ENCODE results near the gene ALK. TPM values are rescaled to one million over a fixed set of nuclear protein-coding genes. Genes with fewer than 3 reads are reported as not detected.

Gene ALK
- total RNA-seq, 2 donors from 2014 or later = 0.19 TPM; not detected in 1

DNA sequence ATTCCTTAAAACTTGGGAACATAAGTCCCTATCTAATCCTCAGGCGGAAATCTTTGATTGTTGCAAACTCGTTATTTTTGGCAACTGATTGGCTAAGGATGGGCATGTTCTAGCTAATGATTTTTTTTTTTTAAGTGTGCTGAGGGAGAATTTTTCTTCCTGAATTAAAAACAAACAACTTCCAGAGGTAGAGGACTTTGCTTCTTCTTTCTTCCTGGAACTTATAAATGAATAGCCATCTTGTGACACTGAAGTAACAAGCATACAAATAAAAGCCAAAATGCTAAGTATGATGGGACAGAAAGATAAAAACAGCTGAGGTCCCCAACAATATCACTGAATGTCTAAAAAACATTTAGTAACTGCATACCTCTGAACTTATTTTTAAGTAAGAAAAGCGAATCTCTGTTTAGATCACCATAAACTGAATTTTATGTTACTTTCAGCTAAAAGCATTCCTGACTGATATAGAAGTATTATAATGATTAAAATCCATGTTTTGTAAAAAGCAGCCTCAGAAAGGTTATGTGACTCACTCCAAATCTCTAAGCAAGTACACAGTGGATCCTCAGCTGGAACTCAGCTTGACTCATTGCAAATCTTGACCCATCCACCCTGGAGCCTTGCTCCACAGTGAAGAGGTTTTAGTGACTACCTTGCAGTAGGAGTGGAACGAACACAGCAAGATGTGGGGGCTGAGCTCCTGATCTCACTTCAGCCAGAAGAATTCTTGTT lies 461.8 kb downstream of the ALK start:
- H3K27ac ChIP-seq = no peak overlapping the region
- intact Hi-C loops (cut with DNase I) = no loop called here
- TF ChIP-seq, protein P1, sequence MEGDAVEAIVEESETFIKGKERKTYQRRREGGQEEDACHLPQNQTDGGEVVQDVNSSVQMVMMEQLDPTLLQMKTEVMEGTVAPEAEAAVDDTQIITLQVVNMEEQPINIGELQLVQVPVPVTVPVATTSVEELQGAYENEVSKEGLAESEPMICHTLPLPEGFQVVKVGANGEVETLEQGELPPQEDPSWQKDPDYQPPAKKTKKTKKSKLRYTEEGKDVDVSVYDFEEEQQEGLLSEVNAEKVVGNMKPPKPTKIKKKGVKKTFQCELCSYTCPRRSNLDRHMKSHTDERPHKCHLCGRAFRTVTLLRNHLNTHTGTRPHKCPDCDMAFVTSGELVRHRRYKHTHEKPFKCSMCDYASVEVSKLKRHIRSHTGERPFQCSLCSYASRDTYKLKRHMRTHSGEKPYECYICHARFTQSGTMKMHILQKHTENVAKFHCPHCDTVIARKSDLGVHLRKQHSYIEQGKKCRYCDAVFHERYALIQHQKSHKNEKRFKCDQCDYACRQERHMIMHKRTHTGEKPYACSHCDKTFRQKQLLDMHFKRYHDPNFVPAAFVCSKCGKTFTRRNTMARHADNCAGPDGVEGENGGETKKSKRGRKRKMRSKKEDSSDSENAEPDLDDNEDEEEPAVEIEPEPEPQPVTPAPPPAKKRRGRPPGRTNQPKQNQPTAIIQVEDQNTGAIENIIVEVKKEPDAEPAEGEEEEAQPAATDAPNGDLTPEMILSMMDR (IDR thresholded peaks at IDR 0.05) = no peak

DNA sequence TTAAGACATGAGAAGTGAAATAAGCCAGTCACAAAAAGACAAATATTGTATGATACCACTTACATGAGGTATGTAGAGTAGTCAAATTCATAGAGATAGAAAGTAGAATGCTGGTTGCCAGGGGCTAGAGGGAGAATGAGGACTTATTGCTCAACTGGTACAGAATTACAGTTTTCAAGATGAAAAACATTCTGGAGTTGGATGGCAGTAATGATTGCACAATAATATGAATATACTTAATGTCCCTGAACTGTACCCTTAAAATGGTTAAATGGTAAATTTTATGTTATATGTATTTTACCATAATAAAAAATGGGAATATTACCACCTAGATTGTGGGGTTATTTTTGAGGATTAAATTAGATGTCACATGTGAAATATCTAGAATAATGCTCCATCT lies 465.0 kb downstream of the ALK start:
- DNase-seq = no peak
- Histone ChIP-seq H3K9me3 (no peaks in the 10 kb centered on the region), H3K27me3 (no peaks in the 10 kb centered on the region), H3K9ac (ENCODE audit: low read depth in 2 of 2, low read length in 2 of 2) (no peak overlapping the region), H3K27ac (no peak overlapping the region), H3K4me1 (no peaks in the 10 kb centered on the region), H3K36me3 (no peaks in the 10 kb centered on the region), H3K4me3 (no peak overlapping the region)
- intact Hi-C loops (cut with DNase I) = no loop called here
- TF ChIP-seq, protein P1 (IDR thresholded peaks at IDR 0.05) = no peak

More for the DNA sequence above, 461.8 kb downstream of the ALK start:
- Histone ChIP-seq H3K9ac (ENCODE audit: low read depth in 2 of 2, low read length in 2 of 2) (no peak overlapping the region), H3K27me3 (no peaks in the 10 kb centered on the region), H3K4me1 (no peaks in the 10 kb centered on the region), H3K36me3 (no peaks in the 10 kb centered on the region), H3K9me3 (no peaks in the 10 kb centered on the region), H3K4me3 (no peak overlapping the region)
- DNase-seq = no peak

DNA sequence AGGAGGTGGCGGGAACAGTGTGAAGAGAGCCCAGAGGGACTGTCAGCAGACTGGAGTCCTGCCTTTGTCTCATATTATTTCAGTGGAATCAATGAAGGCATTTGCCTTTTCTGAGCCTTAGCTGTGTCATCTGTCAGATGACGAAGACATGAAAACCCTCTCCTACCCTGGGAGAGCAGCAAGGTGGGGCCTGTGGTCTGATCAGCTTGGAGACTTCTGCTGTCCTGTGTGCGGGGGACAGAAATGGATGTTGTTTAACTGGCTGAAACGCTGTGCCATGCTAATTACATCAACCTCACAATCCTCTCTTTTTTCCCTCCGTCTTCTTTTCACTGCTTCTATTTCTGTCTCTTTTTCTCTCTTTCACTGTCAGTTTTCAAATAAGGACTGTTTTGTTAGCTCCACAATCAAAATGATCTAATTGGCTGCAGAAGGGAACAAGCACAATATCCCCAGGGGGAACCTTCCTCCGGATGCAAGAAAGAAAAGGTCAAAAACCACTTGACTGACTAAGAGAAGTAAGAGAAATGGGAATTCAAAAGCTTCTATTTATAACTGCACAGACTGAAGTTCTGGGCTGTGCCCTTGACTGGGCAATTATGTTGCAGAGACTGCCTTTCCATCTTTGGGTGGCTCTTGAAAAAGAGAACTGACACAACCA lies 466.1 kb downstream of the ALK start:
- Histone ChIP-seq H3K27ac (no peak overlapping the region), H3K36me3 (no peaks in the 10 kb centered on the region), H3K4me3 (no peak overlapping the region), H3K9me3 (no peaks in the 10 kb centered on the region), H3K27me3 (no peaks in the 10 kb centered on the region), H3K9ac (ENCODE audit: low read depth in 2 of 2, low read length in 2 of 2) (no peak overlapping the region), H3K4me1 (no peaks in the 10 kb centered on the region)
- intact Hi-C loops (cut with DNase I) = no loop called here
- TF ChIP-seq, protein P1 (IDR thresholded peaks at IDR 0.05) = no peak
- DNase-seq = no peak

DNA sequence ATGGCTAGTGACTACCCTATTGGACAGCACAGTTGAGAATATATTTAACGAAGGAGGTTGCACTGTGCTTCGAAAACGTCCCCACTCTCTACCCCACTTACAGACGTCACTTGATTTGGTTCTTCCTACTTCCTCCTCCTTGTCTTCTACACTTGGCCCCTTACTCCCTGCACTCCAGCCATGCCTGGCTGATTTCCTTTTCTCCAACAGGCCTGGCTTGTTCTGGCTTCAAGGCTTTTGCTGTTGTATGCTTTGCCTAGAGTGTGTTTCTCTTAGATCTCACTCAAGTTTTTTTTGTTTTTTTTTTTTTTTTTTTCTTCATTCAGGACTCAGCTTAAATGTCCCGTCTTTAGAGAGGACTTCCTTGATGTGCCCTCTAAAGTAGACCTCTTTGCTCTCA lies 469.4 kb downstream of the ALK start:
- Histone ChIP-seq H3K9ac (ENCODE audit: low read depth in 2 of 2, low read length in 2 of 2) (no peak overlapping the region), H3K27ac (no peak overlapping the region), H3K27me3 (no peaks in the 10 kb centered on the region), H3K36me3 (no peaks in the 10 kb centered on the region), H3K4me1 (no peaks in the 10 kb centered on the region), H3K9me3 (no peaks in the 10 kb centered on the region), H3K4me3 (no peak overlapping the region)
- intact Hi-C loops (cut with DNase I) = no loop called here
- DNase-seq = no peak
- TF ChIP-seq, protein P1 (IDR thresholded peaks at IDR 0.05) = no peak

DNA sequence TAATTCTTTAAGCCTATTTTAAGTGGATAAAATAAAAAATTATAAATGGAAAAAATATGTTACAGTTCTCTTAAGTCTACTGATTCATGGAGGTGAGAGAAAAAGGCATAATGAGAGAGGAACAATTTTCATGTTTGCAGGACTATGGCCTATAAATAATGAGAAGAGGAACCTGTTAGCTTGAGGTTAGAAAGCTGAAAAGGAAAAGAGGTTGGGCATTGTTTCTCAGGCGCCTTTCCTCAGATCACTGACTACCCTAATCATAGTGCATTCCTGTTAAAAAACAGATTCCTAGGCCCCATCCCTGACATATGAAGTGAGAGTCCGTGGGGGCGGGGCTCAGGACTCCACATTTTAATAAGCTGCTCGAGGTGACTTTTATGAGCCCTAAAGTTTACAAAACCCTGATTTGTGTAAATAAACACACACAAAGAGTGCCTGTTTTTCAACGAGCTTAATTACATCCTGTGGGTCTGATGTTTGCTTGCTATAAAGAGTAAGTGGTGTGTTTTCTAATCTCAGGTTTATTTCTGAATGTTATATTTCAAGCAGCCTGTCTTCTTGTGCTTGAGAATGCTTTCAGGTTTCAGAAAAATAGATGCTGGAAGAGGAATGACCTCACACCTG lies 470.7 kb downstream of the ALK start:
- DNase-seq = no peak
- intact Hi-C loops (cut with DNase I) = no loop called here
- TF ChIP-seq, protein P1 (IDR thresholded peaks at IDR 0.05) = no peak
- Histone ChIP-seq H3K27me3 (no peaks in the 10 kb centered on the region), H3K4me3 (no peak overlapping the region), H3K9me3 (no peaks in the 10 kb centered on the region), H3K27ac (no peak overlapping the region), H3K36me3 (no peaks in the 10 kb centered on the region), H3K4me1 (no peaks in the 10 kb centered on the region), H3K9ac (ENCODE audit: low read depth in 2 of 2, low read length in 2 of 2) (no peak overlapping the region)

All from colonic mucosa (tissue), 4 donors.